ENCODE measurements around the gene IGSF21.

Gene IGSF21

DNA sequence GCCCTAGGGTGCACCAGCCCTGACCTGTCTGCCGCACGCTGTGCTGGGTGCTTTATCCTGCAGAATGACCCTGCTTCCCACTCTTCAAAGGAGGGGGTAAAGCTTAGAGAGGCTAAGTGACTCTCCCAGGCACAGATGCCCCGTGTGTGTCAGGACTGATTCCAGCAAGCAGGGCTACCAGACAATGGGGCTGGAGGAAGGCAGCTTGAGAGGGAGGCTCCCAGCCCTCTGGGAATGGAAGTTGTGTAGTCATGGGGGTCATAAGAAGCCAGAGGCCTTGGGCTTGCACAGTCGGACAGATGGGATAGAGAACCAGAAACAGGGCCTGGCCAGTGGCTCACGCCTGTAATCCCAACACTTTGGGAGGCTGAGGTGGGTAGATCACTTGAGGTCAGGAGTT, 279.0 kb downstream of the IGSF21 start:
- no peak for TF ChIP-seq CTCF (conservative IDR thresholded peaks at IDR 0.05; ENCODE audit: low read depth, low read length)

DNA sequence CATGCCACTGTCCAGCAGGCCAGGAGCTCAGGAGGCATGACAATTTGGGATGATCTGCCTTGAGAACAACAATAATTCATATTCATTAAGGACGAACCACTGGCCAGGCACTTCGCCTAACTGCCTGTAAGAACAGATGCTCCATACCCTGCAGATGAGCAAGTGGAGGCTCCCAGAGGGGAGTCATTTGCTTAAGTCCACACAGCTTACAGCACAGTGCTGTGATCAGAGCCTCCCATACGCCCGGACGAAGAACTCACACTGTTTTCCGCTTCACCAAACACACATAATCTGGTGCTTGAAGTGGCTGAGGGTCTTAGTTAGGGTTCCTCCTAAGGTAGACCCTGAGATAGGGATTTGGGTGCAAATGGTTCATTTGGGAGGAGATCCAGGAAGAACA, 279.7 kb downstream of the IGSF21 start:
- TF ChIP-seq CTCF (conservative IDR thresholded peaks at IDR 0.05; ENCODE audit: low read depth, low read length) = no peak
- Histone ChIP-seq H2AFZ (ENCODE audit: low read depth) (no peak overlapping the region), H3K4me2 (no peak overlapping the region), H4K20me1 (ENCODE audit: insufficient read depth) (no peaks in the 10 kb centered on the region), H3K79me2 (ENCODE audit: insufficient read depth, low read depth) (no peaks in the 10 kb centered on the region), H3K4me1 (ENCODE audit: low read depth, poor library complexity, severe bottlenecking) (no peaks in the 10 kb centered on the region), H3K27me3 (ENCODE audit: insufficient read depth, low read depth) (no peaks in the 10 kb centered on the region; the same call in 1 of the 2 replicates), H3K36me3 (ENCODE audit: insufficient read depth) (no peaks in the 10 kb centered on the region), H3K9ac (no peak overlapping the region), H3K27ac (no peak overlapping the region), H3K4me3 (IDR thresholded peaks at IDR 0.05; ENCODE audit: insufficient read depth, low read depth, low read length) (no peak overlapping the region)

More for the DNA sequence above, 279.0 kb downstream of the IGSF21 start:
- no peaks in the 10 kb centered on the region for H3K36me3 ChIP-seq (ENCODE audit: insufficient read depth)
- H3K79me2 ChIP-seq (ENCODE audit: insufficient read depth, low read depth) = no peaks in the 10 kb centered on the region
- H2AFZ ChIP-seq (ENCODE audit: low read depth) = no peak overlapping the region
- H4K20me1 ChIP-seq (ENCODE audit: insufficient read depth) = no peaks in the 10 kb centered on the region
- H3K4me2 ChIP-seq = no peak overlapping the region
- H3K9ac ChIP-seq = no peak overlapping the region
- H3K4me3 ChIP-seq (IDR thresholded peaks at IDR 0.05; ENCODE audit: insufficient read depth, low read depth, low read length) = no peak overlapping the region
- no peaks in the 10 kb centered on the region; the same call in 1 of the 2 replicates for H3K27me3 ChIP-seq (ENCODE audit: insufficient read depth, low read depth)
- H3K4me1 ChIP-seq (ENCODE audit: low read depth, poor library complexity, severe bottlenecking) = no peaks in the 10 kb centered on the region
- H3K27ac ChIP-seq = no peak overlapping the region

DNA sequence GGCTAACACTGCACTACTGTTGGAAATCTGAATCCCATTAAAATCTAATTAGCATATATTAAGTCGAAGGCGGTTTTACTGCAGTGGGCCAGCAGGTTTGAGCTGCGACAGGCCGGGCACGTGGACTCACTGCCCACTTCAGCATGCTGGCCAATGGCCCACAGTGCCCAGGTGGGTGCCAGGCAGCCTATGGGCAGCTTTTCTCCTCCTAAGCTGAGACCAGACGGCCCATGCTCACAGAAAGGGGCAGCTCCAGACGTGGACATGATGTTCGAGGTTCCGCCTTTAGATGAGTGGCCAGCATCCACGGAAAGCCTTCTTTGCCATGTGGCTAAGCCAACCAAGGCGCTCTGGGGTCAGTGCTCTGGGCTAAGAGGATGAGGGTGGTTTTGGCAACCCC, 283.4 kb downstream of the IGSF21 start:
- Histone ChIP-seq H3K4me1 (ENCODE audit: low read depth, poor library complexity, severe bottlenecking) (no peaks in the 10 kb centered on the region), H2AFZ (ENCODE audit: low read depth) (no peak overlapping the region), H4K20me1 (ENCODE audit: insufficient read depth) (no peaks in the 10 kb centered on the region), H3K4me2 (no peak overlapping the region), H3K79me2 (ENCODE audit: insufficient read depth, low read depth) (no peaks in the 10 kb centered on the region), H3K36me3 (ENCODE audit: insufficient read depth) (no peaks in the 10 kb centered on the region), H3K4me3 (IDR thresholded peaks at IDR 0.05; ENCODE audit: insufficient read depth, low read depth, low read length) (no peak overlapping the region), H3K9ac (no peak overlapping the region), H3K27ac (no peak overlapping the region), H3K27me3 (ENCODE audit: insufficient read depth, low read depth) (no peaks in the 10 kb centered on the region; the same call in 1 of the 2 replicates)
- TF ChIP-seq CTCF (conservative IDR thresholded peaks at IDR 0.05; ENCODE audit: low read depth, low read length) = no peak

GRCh38 chr1:18394563-18395156, 287.1 kb downstream of the IGSF21 start:
- no peaks in the 10 kb centered on the region for H3K27me3 ChIP-seq (ENCODE audit: insufficient read depth, low read depth)
- no peaks in the 10 kb centered on the region for H3K36me3 ChIP-seq (ENCODE audit: insufficient read depth)
- no peaks in the 10 kb centered on the region for H3K4me1 ChIP-seq (ENCODE audit: low read depth, poor library complexity, severe bottlenecking)
- H3K79me2 ChIP-seq (ENCODE audit: insufficient read depth, low read depth) = no peaks in the 10 kb centered on the region
- no peak overlapping the region for H2AFZ ChIP-seq (ENCODE audit: low read depth)
- H4K20me1 ChIP-seq (ENCODE audit: insufficient read depth) = no peaks in the 10 kb centered on the region
- no peak overlapping the region for H3K9ac ChIP-seq
- no peak overlapping the region for H3K4me2 ChIP-seq
- no peak overlapping the region for H3K4me3 ChIP-seq (IDR thresholded peaks at IDR 0.05; ENCODE audit: insufficient read depth, low read depth, low read length)
- no peak for TF ChIP-seq CTCF (conservative IDR thresholded peaks at IDR 0.05; ENCODE audit: low read depth, low read length)
- H3K27ac ChIP-seq = no peak overlapping the region
